Esophagus muscularis mucosa (tissue), 4 donors: ENCODE data around the gene PET100. TPM values are rescaled to one million over a fixed set of nuclear protein-coding genes. Genes with fewer than 3 reads are reported as not detected.

ENCODE experiments used
- DNase-seq: peaks from one replicate; pipeline ENCODE4 v3.0.0-alpha.2; 2017; ENCODE audit errors: extremely low spot score
- H3K27ac ChIP-seq, 4 donors: fragments of 200-600 bp; sonication (generic); replicated peaks in 1 of 4; 1 replicate in 3 of 4; 2 replicates in 1 of 4; pipeline ENCODE4 v1.5.1; 2016 to 2019; ENCODE audit warnings: mild to moderate bottlenecking in 1 of 4
- H3K27me3 ChIP-seq, 4 donors: fragments of 200-600 bp; sonication (generic); one replicate each; pipeline versions ENCODE4 v1.5.1 to v1.6.0; 2016 to 2019
- H3K36me3 ChIP-seq, 4 donors: fragments of 200-600 bp; sonication (generic); one replicate each; pipeline ENCODE4 v1.5.1; 2016 to 2019
- H3K4me1 ChIP-seq, 4 donors: fragments of 200-600 bp; sonication (generic); one replicate each; pipeline ENCODE4 v1.5.1; 2016 to 2019
- H3K4me3 ChIP-seq, 4 donors: fragments of 200-600 bp; sonication (generic); 1 replicate in 2 of 4; 2 replicates in 2 of 4; pipeline ENCODE4 v1.5.1; 2016 to 2019; ENCODE audit warnings: mild to moderate bottlenecking in 4 of 4, moderate library complexity in 1 of 4
- H3K9me3 ChIP-seq, 4 donors: fragments of 200-600 bp; sonication (generic); 1 replicate in 3 of 4; 2 replicates in 1 of 4; pipeline ENCODE4 v1.5.1; 2016 to 2019
- CTCF ChIP-seq, 3 experiments: fragments of 200-600 bp in 2 of 3; fragments of 450-650 bp in 1 of 3; sonication (generic) in 2 of 3; IDR thresholded peaks; one replicate each; pipeline ENCODE4 v1.5.1; 2017 to 2019; ENCODE audit warnings: antibody characterized with exemption in 3 of 3, mild to moderate bottlenecking in 2 of 3, moderate library complexity in 1 of 3
- EP300 ChIP-seq: sonication (generic); formaldehyde crosslinking; IDR thresholded peaks from one replicate; pipeline ENCODE4 v1.6.1; 2017; ENCODE audit warnings: antibody characterized with exemption
- POLR2A ChIP-seq: fragments of 450-650 bp; IDR thresholded peaks from one replicate; pipeline ENCODE4 v1.6.1; 2017; ENCODE audit warnings: antibody characterized with exemption, moderate library complexity, mild to moderate bottlenecking, low read depth
- POLR2AphosphoS5 ChIP-seq, 2 donors: sonication (generic); formaldehyde crosslinking; IDR thresholded peaks; one replicate each; pipeline ENCODE4 v1.6.1; 2017; ENCODE audit warnings: antibody characterized with exemption in 2 of 2
- WGBS: methylation state at CpG from one replicate; pipeline ENCODE4 v1.1.5; 2018; 5-methylcytosine and 5-hydroxymethylcytosine counted together
- intact Hi-C: fragments of 100-400 bp; cut with DNase I; formaldehyde crosslinking; loops from one replicate; pipeline ENCODE4 v1.15.1; 2023
- total RNA-seq, 4 donors: library from RNA; depleted of rRNA; stranded (reverse); fragments of >200 nt; gene quantifications; one replicate each; pipeline versions ENCODE4 v1.1.0 to v1.2.1, GENCODE V29; 2016

PET100 gene
- total RNA-seq, 4 donors from 2014 or later, result 19.5 to 80.9 (median 26.2) TPM

GRCh38 chr19:7625763-7626372 is 3.7 kb upstream of the PET100 start:
- Histone ChIP-seq H3K4me3 (no peak overlapping the region), H3K27ac (no peak overlapping the region), H3K36me3 (peaks cover 39 to 70% (median 63%) of the 10 kb centered on the region in 4 donors), H3K27me3 (no peaks in the 10 kb centered on the region), H3K4me1 (peaks cover 27 to 35% (median 30%) of the 10 kb centered on the region in 4 donors), H3K9me3 (no peaks in the 10 kb centered on the region)
- TF ChIP-seq CTCF (IDR thresholded peaks at IDR 0.05), result no peak
- no peak for TF ChIP-seq POLR2A
- no peak for TF ChIP-seq EP300
- no peak for TF ChIP-seq POLR2AphosphoS5 (IDR thresholded peaks at IDR 0.05)
- no peak for DNase-seq
- WGBS, result 94% methylated on average over 24 of the region's 34 CpGs
- intact Hi-C loops, result no loop called here

GRCh38 chr19:7627166-7627565 is 2.4 kb upstream of the PET100 start:
- no peak for TF ChIP-seq POLR2A
- no peak for TF ChIP-seq EP300
- no peak for TF ChIP-seq CTCF (IDR thresholded peaks at IDR 0.05)
- intact Hi-C loops, result no loop called here
- H3K36me3 ChIP-seq, result peaks cover 26 to 67% (median 54%) of the 10 kb centered on the region in 4 donors
- H3K4me1 ChIP-seq, result peaks cover 32 to 47% (median 38%) of the 10 kb centered on the region in 4 donors
- no peak for DNase-seq
- no peaks in the 10 kb centered on the region for H3K9me3 ChIP-seq
- no peaks in the 10 kb centered on the region for H3K27me3 ChIP-seq
- no peak overlapping the region for H3K27ac ChIP-seq
- H3K4me3 ChIP-seq, result no peak overlapping the region
- whole genome bisulfite sequencing, result 93% methylated on average over 23 of the region's 24 CpGs

GRCh38 chr19:7628589-7629311 is 843 bp upstream of the PET100 start:
- Histone ChIP-seq H3K36me3 (peaks cover 10 to 58% (median 42%) of the 10 kb centered on the region in 4 donors), H3K27ac (peak overlapping the region; percentile 82 to 92 (median 86)), H3K9me3 (no peaks in the 10 kb centered on the region), H3K4me1 (peaks cover 32 to 47% (median 38%) of the 10 kb centered on the region in 4 donors), H3K4me3 (peak overlapping the region; percentile 82 to 97 (median 89)), H3K27me3 (no peaks in the 10 kb centered on the region)
- no peak for DNase-seq
- 9% methylated on average over 15 of the region's 15 CpGs for WGBS
- intact Hi-C loops, result no loop called here
- TF ChIP-seq CTCF (IDR thresholded peaks at IDR 0.05), result no peak
- TF ChIP-seq EP300, result no peak
- TF ChIP-seq POLR2AphosphoS5 (IDR thresholded peaks at IDR 0.05), result no peak
- no peak for TF ChIP-seq POLR2A

- H3K27ac ChIP-seq, result no peak overlapping the region
- H3K9me3 ChIP-seq, result no peaks in the 10 kb centered on the region
- peaks cover 0 to 17% (median 1%) of the 10 kb centered on the region in 4 donors for H3K27me3 ChIP-seq
- TF ChIP-seq CTCF (IDR thresholded peaks at IDR 0.05), result no peak
- no peak for TF ChIP-seq POLR2A
- DNase-seq, result no peak
- WGBS, result 93% methylated on average over 8 of the region's 12 CpGs
- H3K36me3 ChIP-seq, result peaks cover 0 to 30% (median 15%) of the 10 kb centered on the region in 4 donors
- H3K4me3 ChIP-seq, result no peak overlapping the region
- intact Hi-C loops, result no loop called here
- peaks cover 32 to 48% (median 38%) of the 10 kb centered on the region in 4 donors for H3K4me1 ChIP-seq
Measured at GRCh38 chr19:7631577-7631976, 2.0 kb downstream of the PET100 start.
